ENCODE results near the gene CAP2.

Gene CAP2

DNA sequence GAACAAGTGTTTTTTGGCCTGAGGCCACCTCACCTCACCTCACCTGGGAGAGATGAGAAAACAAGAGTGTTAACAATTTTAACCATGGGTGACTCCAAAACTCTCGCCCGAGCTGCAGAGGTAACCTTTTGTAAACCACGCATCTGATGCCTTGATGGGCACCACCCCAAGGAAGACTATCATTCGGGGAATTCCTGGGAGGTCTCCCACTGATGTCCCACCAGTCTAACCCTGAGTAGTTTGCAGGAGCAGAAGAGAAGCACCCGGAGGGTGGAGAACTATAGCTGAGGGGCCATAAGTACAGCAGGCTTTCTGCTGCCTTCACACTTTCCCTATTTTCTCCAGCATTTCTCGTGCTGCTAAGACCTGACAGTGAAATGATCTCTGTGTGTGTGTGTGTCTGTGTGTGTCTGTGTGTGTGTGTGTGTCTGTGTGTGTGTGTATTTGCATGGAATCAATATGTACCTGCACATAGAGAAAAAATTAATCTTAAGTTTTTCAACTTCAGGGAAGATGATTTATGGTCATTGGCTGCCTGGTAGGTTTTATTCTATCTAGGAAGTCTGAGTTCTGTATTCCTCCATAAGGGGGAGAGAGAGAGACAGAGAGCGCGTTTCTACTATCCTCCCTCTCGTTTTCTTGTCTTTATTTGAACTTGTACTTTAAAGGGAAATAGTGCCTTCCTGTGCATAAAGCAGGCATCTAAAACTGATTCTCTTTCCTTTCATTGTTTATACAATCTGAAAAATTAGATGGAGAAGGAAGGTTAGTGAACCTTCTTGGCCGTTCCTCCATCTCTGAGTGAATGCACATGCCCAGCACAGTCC is 75.8 kb downstream of the CAP2 start:
- no peaks in the 10 kb centered on the region for H3K36me3 Mint-ChIP-seq

GRCh38 chr6:17470202-17470937 is 77.0 kb downstream of the CAP2 start:
- Mint-ChIP-seq H3K9me3 (no peaks in the 10 kb centered on the region), H3K36me3 (no peaks in the 10 kb centered on the region), H3K27me3 (peaks cover 5% of the 10 kb centered on the region), H3K27ac (no peak overlapping the region), H3K4me1 (no peaks in the 10 kb centered on the region), H3K4me3 (no peak overlapping the region)
- DNase-seq: no peak
- CTCF ChIA-PET: no interaction called here

More for the DNA sequence above, 75.8 kb downstream of the CAP2 start:
- CTCF ChIA-PET: no interaction called here
- H3K4me1 Mint-ChIP-seq: no peaks in the 10 kb centered on the region
- no peak for DNase-seq
- H3K27ac Mint-ChIP-seq: no peak overlapping the region
- peaks cover 5% of the 10 kb centered on the region for H3K27me3 Mint-ChIP-seq
- H3K9me3 Mint-ChIP-seq: no peaks in the 10 kb centered on the region
- H3K4me3 Mint-ChIP-seq: no peak overlapping the region

DNA sequence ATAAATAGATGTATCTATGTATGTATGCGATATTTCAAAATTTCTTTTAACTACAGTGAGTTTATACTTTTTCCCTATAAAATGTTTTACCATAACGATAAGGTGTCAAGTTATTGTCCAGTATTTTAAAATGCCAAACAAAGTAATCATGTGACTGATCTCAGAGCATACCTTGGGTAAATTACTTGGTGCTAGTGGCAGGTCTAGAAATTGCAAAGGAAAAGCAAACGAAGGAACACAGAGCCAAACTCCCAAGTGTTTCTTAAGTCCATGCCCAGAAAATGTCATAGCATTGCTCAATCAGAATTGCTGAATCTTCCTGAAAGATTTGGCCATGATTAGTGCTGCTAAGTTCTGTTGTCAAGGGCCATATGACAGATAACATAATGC is 77.5 kb downstream of the CAP2 start:
- Mint-ChIP-seq H3K4me3 (no peak overlapping the region), H3K27me3 (peaks cover 5% of the 10 kb centered on the region), H3K27ac (no peak overlapping the region), H3K9me3 (no peaks in the 10 kb centered on the region), H3K4me1 (no peaks in the 10 kb centered on the region), H3K36me3 (no peaks in the 10 kb centered on the region)
- CTCF ChIA-PET: no interaction called here
- DNase-seq: no peak

- CTCF ChIA-PET: interaction anchor here (0.6 to 1.2 kb wide), 2 partner anchors 14 to 1187 kb away, joined by 3 to 5 read pairs; no protein-coding TSS in a partner anchor
- no peaks in the 10 kb centered on the region for H3K9me3 Mint-ChIP-seq
- H3K4me1 Mint-ChIP-seq: no peaks in the 10 kb centered on the region
- no peaks in the 10 kb centered on the region for H3K36me3 Mint-ChIP-seq
- H3K4me3 Mint-ChIP-seq: no peak overlapping the region
- peaks cover 5% of the 10 kb centered on the region for H3K27me3 Mint-ChIP-seq
- no peak for DNase-seq
- H3K27ac Mint-ChIP-seq: no peak overlapping the region
These were observed 79.3 kb downstream of the CAP2 start for GRCh38 chr6:17472653-17473183.

DNA sequence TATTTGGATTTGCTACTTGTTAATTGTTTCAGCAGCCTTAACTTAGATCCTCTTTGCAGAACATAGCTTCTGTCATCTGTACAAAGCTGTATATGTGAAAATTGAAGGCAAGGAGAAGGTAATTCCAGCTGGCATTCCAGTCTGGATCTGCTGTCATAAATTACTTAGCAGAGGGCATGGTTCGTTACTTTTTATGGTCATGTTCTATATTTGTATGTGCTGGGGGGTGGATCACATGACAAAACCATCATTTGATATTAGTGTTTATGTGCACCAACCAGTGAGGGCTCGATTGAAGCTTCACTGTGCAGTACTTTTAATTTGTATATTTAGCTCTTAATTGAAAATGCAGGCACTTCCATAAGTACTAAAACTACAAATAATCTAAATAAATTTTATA is 80.2 kb downstream of the CAP2 start:
- CTCF ChIA-PET: interaction anchor here (0.6 to 1.2 kb wide), 3 partner anchors 15 to 41 kb away, joined by 3 read pairs; no protein-coding TSS in a partner anchor
- Mint-ChIP-seq H3K4me1 (no peaks in the 10 kb centered on the region), H3K27ac (no peak overlapping the region), H3K36me3 (no peaks in the 10 kb centered on the region), H3K4me3 (no peak overlapping the region), H3K9me3 (no peaks in the 10 kb centered on the region), H3K27me3 (peaks cover 5% of the 10 kb centered on the region)
- no peak for DNase-seq

DNA sequence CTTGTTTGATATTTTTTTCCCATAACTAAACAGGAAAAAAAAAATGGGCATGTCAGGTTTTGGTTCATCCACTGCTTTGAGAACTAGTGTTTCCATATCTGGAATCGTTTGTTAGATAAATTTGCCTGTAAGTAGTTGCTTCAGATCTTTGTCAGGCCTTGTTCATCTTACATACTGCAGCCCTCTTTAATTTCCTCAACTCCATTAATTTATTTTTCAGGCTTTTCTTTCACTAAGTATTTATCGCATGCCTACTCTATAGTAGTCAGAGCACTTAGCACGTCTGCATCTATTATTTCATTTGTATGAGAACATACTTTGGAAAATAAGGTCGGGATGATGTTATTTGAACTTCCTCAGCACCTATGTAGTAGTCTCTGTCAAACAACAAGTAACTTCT is 80.9 kb downstream of the CAP2 start:
- Mint-ChIP-seq H3K27ac (no peak overlapping the region), H3K4me3 (no peak overlapping the region)
- CTCF ChIA-PET: interaction anchor here (1.2 kb wide), 1 partner anchor 40 kb away, joined by 3 read pairs; no protein-coding TSS in a partner anchor

DNA sequence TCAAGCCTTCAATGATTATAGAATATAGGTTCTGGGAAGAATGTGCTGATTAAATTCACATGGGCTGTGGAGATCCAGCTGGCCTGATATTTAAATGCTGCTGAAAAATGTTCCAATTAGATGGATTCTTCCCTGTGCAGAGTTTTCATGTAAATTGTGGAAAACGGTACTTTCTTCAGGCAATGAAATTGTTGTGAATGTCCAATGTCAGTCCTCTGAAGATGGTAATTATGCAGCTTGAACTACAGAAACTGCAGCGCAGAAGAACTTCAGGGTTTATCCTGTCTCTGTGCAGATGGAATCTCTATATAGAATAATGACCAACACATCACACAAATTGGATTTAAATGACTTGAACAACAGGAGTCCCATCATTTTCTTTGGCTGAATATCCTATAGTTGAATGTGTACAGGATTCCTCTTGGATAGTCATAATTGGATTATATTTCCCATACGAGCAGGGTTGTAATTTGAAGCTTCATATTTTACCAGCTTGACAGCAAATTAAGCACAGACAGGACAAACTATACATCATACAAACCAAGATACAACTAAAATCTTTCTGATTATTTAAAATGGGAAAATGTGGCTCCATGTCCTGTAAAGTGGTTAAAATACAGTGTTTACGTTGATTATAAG is 82.3 kb downstream of the CAP2 start:
- H3K27ac Mint-ChIP-seq: no peak overlapping the region
- H3K4me1 Mint-ChIP-seq: no peaks in the 10 kb centered on the region
- CTCF ChIA-PET: no interaction called here

More for the DNA sequence above, 80.9 kb downstream of the CAP2 start:
- H3K9me3 Mint-ChIP-seq: no peaks in the 10 kb centered on the region
- DNase-seq: no peak
- no peaks in the 10 kb centered on the region for H3K4me1 Mint-ChIP-seq
- H3K27me3 Mint-ChIP-seq: peaks cover 5% of the 10 kb centered on the region
- no peaks in the 10 kb centered on the region for H3K36me3 Mint-ChIP-seq

DNA sequence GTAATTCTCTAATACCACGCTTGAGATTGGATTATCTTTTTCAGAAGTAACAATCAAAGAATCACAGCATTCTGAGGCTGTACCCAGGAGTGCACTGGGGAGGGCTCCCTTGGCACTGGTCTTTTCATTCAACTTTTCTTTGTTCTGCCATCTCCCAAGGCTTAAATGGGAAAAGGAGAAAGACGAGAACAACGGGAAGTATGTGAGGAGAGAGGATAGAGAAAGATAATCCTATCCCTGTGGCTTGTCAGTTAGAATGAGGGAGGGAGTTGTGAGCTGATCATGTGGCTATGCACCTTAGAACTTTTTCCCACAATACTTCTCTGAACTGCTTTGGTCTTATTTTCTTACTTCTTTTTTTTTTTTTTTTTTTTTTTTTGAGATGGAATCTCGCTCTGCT is 83.1 kb downstream of the CAP2 start:
- H3K9me3 Mint-ChIP-seq: no peaks in the 10 kb centered on the region
- H3K27me3 Mint-ChIP-seq: no peaks in the 10 kb centered on the region
- no peak for DNase-seq
- H3K4me1 Mint-ChIP-seq: no peaks in the 10 kb centered on the region
- no peak overlapping the region for H3K4me3 Mint-ChIP-seq
- H3K27ac Mint-ChIP-seq: no peak overlapping the region
- H3K36me3 Mint-ChIP-seq: no peaks in the 10 kb centered on the region
- CTCF ChIA-PET: no interaction called here

More for the DNA sequence above, 82.3 kb downstream of the CAP2 start:
- Mint-ChIP-seq H3K4me3 (no peak overlapping the region), H3K36me3 (no peaks in the 10 kb centered on the region), H3K9me3 (no peaks in the 10 kb centered on the region), H3K27me3 (no peaks in the 10 kb centered on the region)
- no peak for DNase-seq

DNA sequence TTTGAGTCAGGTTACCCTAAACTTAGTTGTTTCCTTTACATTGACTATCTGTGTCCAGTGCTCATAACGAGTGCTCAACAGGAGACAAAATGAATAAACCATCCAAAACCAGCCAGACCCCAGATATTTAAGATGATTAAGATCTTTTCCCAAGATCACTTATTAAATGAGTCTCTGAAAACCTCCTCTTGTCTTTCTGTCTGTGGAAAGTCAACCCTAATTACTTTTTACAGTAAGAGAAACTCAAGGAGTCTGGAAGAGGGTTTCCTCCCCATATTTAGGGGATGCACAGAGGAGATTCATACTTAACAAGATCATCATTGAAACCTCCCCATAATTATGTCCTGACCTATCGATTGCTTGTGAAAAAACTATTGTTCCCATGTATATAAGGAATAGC is 84.0 kb downstream of the CAP2 start:
- DNase-seq: no peak
- Mint-ChIP-seq H3K36me3 (no peaks in the 10 kb centered on the region), H3K27me3 (no peaks in the 10 kb centered on the region), H3K4me1 (no peaks in the 10 kb centered on the region), H3K27ac (no peak overlapping the region), H3K9me3 (no peaks in the 10 kb centered on the region), H3K4me3 (no peak overlapping the region)
- CTCF ChIA-PET: no interaction called here

DNA sequence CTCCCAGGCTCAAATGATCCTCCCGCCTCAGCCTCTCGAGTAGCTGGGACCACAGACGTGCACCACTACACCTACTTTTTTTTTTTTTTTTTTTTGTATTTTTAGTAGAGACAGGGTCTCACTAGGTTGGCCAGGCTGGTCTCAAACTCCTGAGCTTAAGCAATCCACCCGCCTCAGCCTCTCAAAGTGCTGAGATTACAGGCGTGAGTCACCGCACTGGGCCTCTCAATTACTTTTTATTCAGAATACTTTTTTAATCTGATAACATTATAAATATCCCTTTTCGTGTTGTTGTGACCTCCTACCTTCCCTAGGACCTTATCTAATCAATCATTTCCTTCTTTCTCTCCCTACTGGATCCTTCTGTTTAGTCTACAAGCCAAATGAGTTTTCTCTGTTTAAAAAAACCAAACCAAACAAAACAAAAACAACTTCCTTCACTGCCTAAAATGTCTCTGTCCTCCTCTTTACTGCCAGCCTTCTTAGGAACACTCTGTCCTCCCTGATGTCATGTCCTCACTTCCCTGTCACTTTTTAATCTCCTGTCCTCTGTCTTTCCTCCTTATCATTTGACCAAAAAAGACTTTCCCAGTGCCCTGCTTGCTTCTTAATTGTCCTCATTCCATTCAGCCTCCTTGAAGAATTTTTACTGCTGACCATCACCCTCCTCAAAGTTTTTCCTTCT is 85.0 kb downstream of the CAP2 start:
- H3K4me3 Mint-ChIP-seq: no peak overlapping the region

DNA sequence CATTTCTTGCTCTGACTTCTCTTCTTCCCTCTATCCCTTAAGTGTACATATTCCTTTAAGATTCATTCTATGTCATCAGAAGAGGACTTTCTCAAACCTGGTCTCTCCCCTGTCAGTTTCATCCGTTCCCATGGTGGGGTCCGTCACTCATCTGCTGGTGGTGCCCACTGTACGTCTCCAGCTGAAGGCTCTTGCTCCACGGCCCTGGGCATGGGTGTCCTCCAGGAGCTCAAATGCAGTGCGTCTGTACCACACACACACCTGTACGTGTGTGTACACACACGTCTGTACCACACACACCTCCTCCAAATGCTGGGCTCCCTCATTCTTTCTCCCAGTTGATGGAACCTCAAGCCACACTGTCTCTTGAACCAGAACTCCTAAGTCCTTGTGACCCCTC is 85.6 kb downstream of the CAP2 start:
- CTCF ChIA-PET: no interaction called here
- Mint-ChIP-seq H3K36me3 (no peaks in the 10 kb centered on the region), H3K4me1 (no peaks in the 10 kb centered on the region), H3K4me3 (no peak overlapping the region), H3K27ac (no peak overlapping the region), H3K27me3 (no peaks in the 10 kb centered on the region), H3K9me3 (no peaks in the 10 kb centered on the region)
- DNase-seq: no peak

More for the DNA sequence above, 85.0 kb downstream of the CAP2 start:
- no peaks in the 10 kb centered on the region for H3K36me3 Mint-ChIP-seq
- H3K4me1 Mint-ChIP-seq: no peaks in the 10 kb centered on the region
- no peaks in the 10 kb centered on the region for H3K9me3 Mint-ChIP-seq
- no peaks in the 10 kb centered on the region for H3K27me3 Mint-ChIP-seq
- no peak overlapping the region for H3K27ac Mint-ChIP-seq
- DNase-seq: no peak
- CTCF ChIA-PET: no interaction called here

GRCh38 chr6:17480476-17480875 is 87.1 kb downstream of the CAP2 start:
- Mint-ChIP-seq H3K9me3 (no peaks in the 10 kb centered on the region), H3K36me3 (no peaks in the 10 kb centered on the region), H3K4me1 (no peaks in the 10 kb centered on the region), H3K4me3 (no peak overlapping the region), H3K27ac (no peak overlapping the region), H3K27me3 (no peaks in the 10 kb centered on the region)
- no peak for DNase-seq
- CTCF ChIA-PET: no interaction called here

DNA sequence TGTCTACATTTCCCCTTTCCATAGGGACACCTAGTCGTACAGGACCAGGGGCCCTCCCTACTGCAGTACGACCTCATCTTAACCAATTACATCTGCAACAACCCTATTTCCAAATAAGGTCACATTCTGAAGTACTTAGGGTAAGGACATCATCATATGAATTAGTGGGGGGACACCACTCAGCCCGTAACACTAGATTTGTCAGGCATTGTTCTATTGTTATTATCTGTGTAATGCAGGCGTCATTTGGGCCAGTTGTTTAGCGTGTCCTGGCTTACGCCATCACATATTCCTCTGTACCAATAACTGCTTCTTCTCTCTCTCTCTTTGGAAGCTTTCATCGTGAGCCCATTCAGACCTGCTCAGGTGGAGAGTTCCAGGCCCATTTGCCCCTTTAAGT is 89.3 kb downstream of the CAP2 start:
- Mint-ChIP-seq H3K4me3 (no peak overlapping the region), H3K36me3 (no peaks in the 10 kb centered on the region), H3K27me3 (no peaks in the 10 kb centered on the region), H3K27ac (no peak overlapping the region), H3K4me1 (no peaks in the 10 kb centered on the region), H3K9me3 (no peaks in the 10 kb centered on the region)
- CTCF ChIA-PET: no interaction called here
- DNase-seq: no peak

- Mint-ChIP-seq H3K9me3 (no peaks in the 10 kb centered on the region), H3K27ac (no peak overlapping the region), H3K4me1 (no peaks in the 10 kb centered on the region), H3K27me3 (peaks cover 3% of the 10 kb centered on the region), H3K36me3 (no peaks in the 10 kb centered on the region), H3K4me3 (no peak overlapping the region)
- no peak for DNase-seq
- CTCF ChIA-PET: no interaction called here
These were observed 90.1 kb downstream of the CAP2 start for GRCh38 chr6:17483391-17484016.

Data from activated naive CD4-positive, alpha-beta T cell treated with anti-CD3 and anti-CD28 coated beads, Interleukin-2, amount 10 ng/mL, durations not matched to agents 7 days and 5 days (primary cell).